Fibroblast of the conjunctiva (primary cell): Measurements from ENCODE around the gene VSTM5.
A peak's percentile ranks its signal among the peaks of the same experiment; 100 is the strongest.
"Not testable (repeated sequence)": the region's sequence is repeated elsewhere in the genome, so short reads cannot be mapped to it uniquely, and the experiment has no call there.

ENCODE experiments used
- DNase-seq: peaks from one replicate; pipeline ENCODE4 v3.0.0-alpha.2; 2010; ENCODE audit warnings: low read depth

The VSTM5 gene

GRCh38 chr11:93850594-93851018 lies at the start of gene VSTM5:
Gene VSTM5 (minus strand): TSS chr11:93850618. CDS start chr11:93850502, 116 bp downstream.
- DNase-seq, result no peak

- DNase-seq, result peak; percentile 62
Measured at GRCh38 chr11:93895106-93895862, 44.9 kb upstream of the VSTM5 start.

GRCh38 chr11:93890391-93891051 lies 40.1 kb upstream of the VSTM5 start:
- DNase-seq, result no peak

- DNase-seq, result no peak
Measured at GRCh38 chr11:93887111-93887510, 36.7 kb upstream of the VSTM5 start.

GRCh38 chr11:93879114-93879513 lies 28.7 kb upstream of the VSTM5 start:
- DNase-seq, result not testable (repeated sequence)

GRCh38 chr11:93875637-93876036 lies 25.2 kb upstream of the VSTM5 start:
- no peak for DNase-seq

GRCh38 chr11:93871526-93871925 lies 21.1 kb upstream of the VSTM5 start:
- no peak for DNase-seq

- no peak for DNase-seq
Measured at GRCh38 chr11:93870616-93871015, 20.2 kb upstream of the VSTM5 start.

- DNase-seq, result no peak
Measured at GRCh38 chr11:93869830-93870229, 19.4 kb upstream of the VSTM5 start.

- not testable (repeated sequence) for DNase-seq
Measured at GRCh38 chr11:93868404-93868803, 18.0 kb upstream of the VSTM5 start.

GRCh38 chr11:93861808-93862207 lies 11.4 kb upstream of the VSTM5 start:
- no peak for DNase-seq

GRCh38 chr11:93858121-93858775 lies 7.8 kb upstream of the VSTM5 start:
- DNase-seq, result no peak

- no peak for DNase-seq
Measured at GRCh38 chr11:93857413-93858120, 7.1 kb upstream of the VSTM5 start.

- DNase-seq, result no peak
Measured at GRCh38 chr11:93852242-93852641, 1.8 kb upstream of the VSTM5 start.

- DNase-seq, result peak; percentile 6
Measured at GRCh38 chr11:93849751-93850593, 446 bp downstream of the VSTM5 start.

GRCh38 chr11:93849201-93849600 lies 1.2 kb downstream of the VSTM5 start:
- no peak for DNase-seq

GRCh38 chr11:93846411-93846810 lies 4.0 kb downstream of the VSTM5 start:
- no peak for DNase-seq

- DNase-seq, result no peak
Measured at GRCh38 chr11:93845181-93846092, 5.0 kb downstream of the VSTM5 start.

- DNase-seq, result no peak
Measured at GRCh38 chr11:93844568-93844967, 5.8 kb downstream of the VSTM5 start.

GRCh38 chr11:93843906-93844305 lies 6.5 kb downstream of the VSTM5 start:
- no peak for DNase-seq
